NB4 (cell line): ENCODE results near the gene WDR31.

ENCODE experiments used
- POLR2A ChIP-seq: IDR thresholded peaks from 2 replicates; pipeline ENCODE4 v1.6.1; 2011; ENCODE audit warnings: mild to moderate bottlenecking; ENCODE audit not compliant: insufficient read length; ENCODE audit errors: extremely low read depth
- TF ChIP-seq, protein P1 (sequence below): IDR thresholded peaks from 2 replicates; pipeline ENCODE4 v1.6.1; 2011; ENCODE audit warnings: low read depth, low read length

DNA sequence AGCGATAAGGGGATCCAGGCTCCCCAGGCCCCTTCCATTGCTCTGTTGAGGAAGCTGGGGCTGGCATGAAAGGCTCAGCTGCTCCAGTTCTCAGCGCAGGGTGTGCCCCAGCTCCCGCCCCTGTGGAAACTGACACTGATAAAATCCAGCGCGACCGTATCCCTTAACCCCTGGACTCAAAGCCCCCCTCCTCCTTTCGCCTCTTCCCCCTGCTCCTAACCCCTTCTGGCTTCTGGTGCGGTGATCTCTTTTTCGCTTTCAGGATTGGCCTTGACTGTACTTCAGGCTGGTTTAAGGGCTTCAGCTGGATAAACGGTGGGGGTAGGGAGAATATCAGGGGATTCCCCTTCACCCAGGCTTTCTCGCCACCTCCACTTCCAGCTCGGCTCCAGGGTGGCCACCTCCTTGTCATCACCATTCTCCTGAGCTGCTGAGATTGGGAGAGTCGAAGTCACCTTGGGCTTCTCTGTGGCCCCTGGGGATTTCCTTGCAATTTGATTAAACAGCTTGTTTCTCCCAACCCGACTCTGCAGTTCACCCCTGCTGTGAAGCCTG, 10.1 kb upstream of the WDR31 start:
- TF ChIP-seq, protein P1, sequence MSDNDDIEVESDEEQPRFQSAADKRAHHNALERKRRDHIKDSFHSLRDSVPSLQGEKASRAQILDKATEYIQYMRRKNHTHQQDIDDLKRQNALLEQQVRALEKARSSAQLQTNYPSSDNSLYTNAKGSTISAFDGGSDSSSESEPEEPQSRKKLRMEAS = no peak
- TF ChIP-seq POLR2A = no peak
